Esophagus muscularis mucosa (tissue), 4 donors: ENCODE data around the gene FBXO24. TPM values are rescaled to one million over a fixed set of nuclear protein-coding genes. Genes with fewer than 3 reads are reported as not detected.

Source experiments
- DNase-seq: peaks from one replicate; pipeline ENCODE4 v3.0.0-alpha.2; 2017; ENCODE audit errors: extremely low spot score
- H3K27ac ChIP-seq, 4 donors: fragments of 200-600 bp; sonication (generic); replicated peaks in 1 of 4; 1 replicate in 3 of 4; 2 replicates in 1 of 4; pipeline ENCODE4 v1.5.1; 2016 to 2019; ENCODE audit warnings: mild to moderate bottlenecking in 1 of 4
- H3K27me3 ChIP-seq, 4 donors: fragments of 200-600 bp; sonication (generic); one replicate each; pipeline versions ENCODE4 v1.5.1 to v1.6.0; 2016 to 2019
- H3K36me3 ChIP-seq, 4 donors: fragments of 200-600 bp; sonication (generic); one replicate each; pipeline ENCODE4 v1.5.1; 2016 to 2019
- H3K4me1 ChIP-seq, 4 donors: fragments of 200-600 bp; sonication (generic); one replicate each; pipeline ENCODE4 v1.5.1; 2016 to 2019
- H3K4me3 ChIP-seq, 4 donors: fragments of 200-600 bp; sonication (generic); 1 replicate in 2 of 4; 2 replicates in 2 of 4; pipeline ENCODE4 v1.5.1; 2016 to 2019; ENCODE audit warnings: mild to moderate bottlenecking in 4 of 4, moderate library complexity in 1 of 4
- H3K9me3 ChIP-seq, 4 donors: fragments of 200-600 bp; sonication (generic); 1 replicate in 3 of 4; 2 replicates in 1 of 4; pipeline ENCODE4 v1.5.1; 2016 to 2019
- EP300 ChIP-seq: sonication (generic); formaldehyde crosslinking; IDR thresholded peaks from one replicate; pipeline ENCODE4 v1.6.1; 2017; ENCODE audit warnings: antibody characterized with exemption
- POLR2A ChIP-seq: fragments of 450-650 bp; IDR thresholded peaks from one replicate; pipeline ENCODE4 v1.6.1; 2017; ENCODE audit warnings: antibody characterized with exemption, moderate library complexity, mild to moderate bottlenecking, low read depth
- POLR2AphosphoS5 ChIP-seq, 2 donors: sonication (generic); formaldehyde crosslinking; IDR thresholded peaks; one replicate each; pipeline ENCODE4 v1.6.1; 2017; ENCODE audit warnings: antibody characterized with exemption in 2 of 2
- WGBS: methylation state at CpG from one replicate; pipeline ENCODE4 v1.1.5; 2018; 5-methylcytosine and 5-hydroxymethylcytosine counted together
- intact Hi-C: fragments of 100-400 bp; cut with DNase I; formaldehyde crosslinking; loops from one replicate; pipeline ENCODE4 v1.15.1; 2023
- small RNA-seq, 3 donors: library from RNA; depleted of rRNA; stranded (forward); fragments of <200 nt; gene quantifications; one replicate each; pipeline ENCODE3, GENCODE V24; 2016
- total RNA-seq, 4 donors: library from RNA; depleted of rRNA; stranded (reverse); fragments of >200 nt; gene quantifications; one replicate each; pipeline versions ENCODE4 v1.1.0 to v1.2.1, GENCODE V29; 2016
- TF ChIP-seq, protein P1 (sequence below), 3 experiments: fragments of 200-600 bp in 2 of 3; fragments of 450-650 bp in 1 of 3; sonication (generic) in 2 of 3; IDR thresholded peaks; one replicate each; pipeline ENCODE4 v1.5.1; 2017 to 2019; ENCODE audit warnings: antibody characterized with exemption in 3 of 3, mild to moderate bottlenecking in 2 of 3, moderate library complexity in 1 of 3

Gene FBXO24
- total RNA-seq, 4 donors from 2014 or later = 0.13 to 0.83 (median 0.48) TPM

GRCh38 chr7:100641463-100641859 is 55.3 kb downstream of the FBXO24 start, which contains the start of gene TFR2:
Gene TFR2 (minus strand): TSS chr7:100641552. CDS start chr7:100641509, 43 bp downstream.
- Histone ChIP-seq H3K27ac (no peak within 1 kb of the TSS), H3K27me3 (peaks cover 0 to 68% (median 3%) of the 10 kb centered on the region in 4 donors), H3K4me1 (no peaks in the 10 kb centered on the region), H3K9me3 (no peaks in the 10 kb centered on the region), H3K36me3 (no peaks in the 10 kb centered on the region), H3K4me3 (no peak within 1 kb of the TSS)
- DNase-seq = no peak
- intact Hi-C loops = no loop called here
- TF ChIP-seq, protein P1, sequence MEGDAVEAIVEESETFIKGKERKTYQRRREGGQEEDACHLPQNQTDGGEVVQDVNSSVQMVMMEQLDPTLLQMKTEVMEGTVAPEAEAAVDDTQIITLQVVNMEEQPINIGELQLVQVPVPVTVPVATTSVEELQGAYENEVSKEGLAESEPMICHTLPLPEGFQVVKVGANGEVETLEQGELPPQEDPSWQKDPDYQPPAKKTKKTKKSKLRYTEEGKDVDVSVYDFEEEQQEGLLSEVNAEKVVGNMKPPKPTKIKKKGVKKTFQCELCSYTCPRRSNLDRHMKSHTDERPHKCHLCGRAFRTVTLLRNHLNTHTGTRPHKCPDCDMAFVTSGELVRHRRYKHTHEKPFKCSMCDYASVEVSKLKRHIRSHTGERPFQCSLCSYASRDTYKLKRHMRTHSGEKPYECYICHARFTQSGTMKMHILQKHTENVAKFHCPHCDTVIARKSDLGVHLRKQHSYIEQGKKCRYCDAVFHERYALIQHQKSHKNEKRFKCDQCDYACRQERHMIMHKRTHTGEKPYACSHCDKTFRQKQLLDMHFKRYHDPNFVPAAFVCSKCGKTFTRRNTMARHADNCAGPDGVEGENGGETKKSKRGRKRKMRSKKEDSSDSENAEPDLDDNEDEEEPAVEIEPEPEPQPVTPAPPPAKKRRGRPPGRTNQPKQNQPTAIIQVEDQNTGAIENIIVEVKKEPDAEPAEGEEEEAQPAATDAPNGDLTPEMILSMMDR (IDR thresholded peaks at IDR 0.05) = no peak
- TF ChIP-seq EP300 (no peak), POLR2AphosphoS5 (IDR thresholded peaks at IDR 0.05) (no peak), POLR2A (no peak)
- WGBS = 48% methylated on average over 7 of the region's 10 CpGs

DNA sequence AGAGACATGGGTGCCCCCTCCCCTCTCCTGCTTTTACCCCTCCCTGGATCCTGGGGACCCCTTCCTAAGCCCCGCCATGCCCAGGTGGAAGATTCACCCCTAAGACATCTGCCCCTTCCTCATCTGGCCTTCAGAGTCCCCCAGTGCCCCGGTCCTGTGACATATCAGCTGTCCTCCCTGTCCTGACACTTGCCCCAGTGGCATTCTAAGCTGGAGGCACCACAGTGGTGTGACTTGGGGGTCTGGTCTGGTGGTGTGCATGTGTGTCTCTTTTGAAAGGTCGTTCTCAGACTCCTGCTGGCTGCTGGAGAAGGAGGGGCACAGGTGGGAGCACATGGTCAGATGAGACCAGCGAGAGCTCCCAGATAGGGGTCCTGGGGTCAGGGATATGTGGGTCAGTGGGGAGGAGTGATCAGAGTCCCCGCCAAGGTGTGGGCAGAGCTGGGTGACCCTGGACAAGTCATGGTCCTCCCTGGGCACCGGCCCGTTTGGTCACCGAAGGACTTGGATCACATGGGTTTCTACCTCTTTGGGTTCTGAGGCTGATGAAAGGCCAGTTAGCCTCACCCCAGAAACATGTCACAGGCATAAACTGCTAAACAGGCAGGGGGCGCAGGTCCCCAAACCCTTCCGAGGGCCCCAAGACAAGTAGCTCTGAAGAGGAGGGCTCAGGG is 55.9 kb downstream of the FBXO24 start:
- 73% methylated on average over 7 of the region's 10 CpGs for WGBS
- Histone ChIP-seq H3K9me3 (no peaks in the 10 kb centered on the region), H3K4me1 (no peaks in the 10 kb centered on the region), H3K36me3 (no peaks in the 10 kb centered on the region), H3K27ac (no peak overlapping the region), H3K4me3 (no peak overlapping the region), H3K27me3 (peaks cover 0 to 68% (median 3%) of the 10 kb centered on the region in 4 donors)
- no peak for TF ChIP-seq EP300
- TF ChIP-seq POLR2AphosphoS5 (IDR thresholded peaks at IDR 0.05) = no peak
- TF ChIP-seq POLR2A = no peak
- TF ChIP-seq, protein P1 (IDR thresholded peaks at IDR 0.05) = no peak
- no peak for DNase-seq
- intact Hi-C loops = no loop called here

- WGBS = 37% methylated on average over 6 of the region's 11 CpGs
- Histone ChIP-seq H3K9me3 (no peaks in the 10 kb centered on the region), H3K27ac (no peak overlapping the region), H3K4me1 (no peaks in the 10 kb centered on the region), H3K36me3 (no peaks in the 10 kb centered on the region), H3K4me3 (no peak overlapping the region), H3K27me3 (peaks cover 0 to 69% (median 3%) of the 10 kb centered on the region in 4 donors)
- TF ChIP-seq POLR2A = no peak
- no peak for TF ChIP-seq EP300
- TF ChIP-seq, protein P1 (IDR thresholded peaks at IDR 0.05) = no peak
- no peak for TF ChIP-seq POLR2AphosphoS5 (IDR thresholded peaks at IDR 0.05)
- no peak for DNase-seq
- intact Hi-C loops = no loop called here
These were observed 56.4 kb downstream of the FBXO24 start for GRCh38 chr7:100642534-100642907.

DNA sequence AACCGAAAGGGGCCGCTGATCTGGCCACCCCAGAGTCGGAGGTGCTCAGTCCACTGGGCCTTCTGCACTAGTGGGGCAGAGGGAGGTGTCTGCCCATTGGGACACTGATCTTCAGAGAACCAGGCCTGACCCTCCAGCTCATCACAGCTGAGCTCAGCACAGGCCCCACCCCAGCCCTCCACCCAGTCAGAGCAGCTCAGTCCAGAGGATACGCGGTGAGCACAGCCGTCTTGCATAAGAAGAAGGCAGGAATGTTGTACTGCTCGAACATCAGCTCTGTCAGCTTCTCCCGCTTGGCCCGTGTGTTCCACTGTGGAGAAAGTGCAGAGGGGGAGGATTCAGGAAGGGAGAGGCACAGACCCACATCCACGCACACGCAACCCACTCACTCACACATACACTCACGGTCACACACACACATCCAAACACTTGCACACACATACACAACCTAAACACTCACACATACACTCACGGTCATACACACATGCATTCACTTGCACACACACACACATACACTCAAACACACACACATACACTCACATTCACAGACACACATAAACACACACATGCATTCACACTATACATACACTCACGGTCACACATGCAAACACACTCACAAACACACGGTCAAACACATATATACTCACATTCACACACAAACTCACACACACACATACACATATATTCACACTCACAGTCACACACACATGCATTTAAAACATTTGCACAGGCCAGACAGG is 63.9 kb downstream of the FBXO24 start:
- 74% methylated on average over 15 of the region's 15 CpGs for WGBS
- DNase-seq = no peak
- Histone ChIP-seq H3K9me3 (no peaks in the 10 kb centered on the region), H3K27ac (no peak overlapping the region), H3K27me3 (peaks cover 0 to 91% (median 6%) of the 10 kb centered on the region in 4 donors), H3K36me3 (no peaks in the 10 kb centered on the region), H3K4me3 (no peak overlapping the region), H3K4me1 (no peaks in the 10 kb centered on the region)
- TF ChIP-seq, protein P1 (IDR thresholded peaks at IDR 0.05) = no peak
- TF ChIP-seq POLR2AphosphoS5 (IDR thresholded peaks at IDR 0.05) (no peak), POLR2A (no peak)
- intact Hi-C loops = no loop called here

Small RNA genes lying within 50 kb of the gene (small RNA-seq; reads per million reads assigned to genes)
- gene SAP25 = 0 reads per million in 3 donors

Other genes starting within 250 kb of the FBXO24 start
- gene PILRB, start 228.2 kb upstream of the FBXO24 start, total RNA-seq = 10 to 100 TPM; 13.5 to 33.6 (median 20.7) TPM
- 1 to 10 TPM; 3.3 to 8.8 (median 5.4) TPM for gene PILRA, start 212.8 kb upstream of the FBXO24 start, total RNA-seq
- gene ZCWPW1, start 157.6 kb upstream of the FBXO24 start, total RNA-seq = 1 to 10 TPM; 2.9 to 7.6 (median 5.8) TPM
- gene MEPCE, start 156.5 kb upstream of the FBXO24 start, total RNA-seq = 10 to 100 TPM; 21.2 to 44.9 (median 40.6) TPM
- 10 to 100 TPM; 24.5 to 35.1 (median 27.0) TPM for gene PPP1R35, start 149.8 kb upstream of the FBXO24 start, total RNA-seq
- under 1 TPM in 1 of 4 donors, not detected in 3; 0.78 TPM for gene SPACDR, start 122.1 kb upstream of the FBXO24 start, total RNA-seq
- 10 to 100 TPM; 26.2 to 51.4 (median 33.1) TPM for gene TSC22D4, start 107.1 kb upstream of the FBXO24 start, total RNA-seq
- 1 to 10 TPM; 1.7 to 3.2 (median 1.9) TPM for gene NYAP1, start 102.4 kb upstream of the FBXO24 start, total RNA-seq
- 10 to 100 TPM; 31.6 to 79.6 (median 35.1) TPM for gene AGFG2, start 47.1 kb upstream of the FBXO24 start, total RNA-seq
- under 1 TPM in 2 of 4 donors, not detected in 2; 0.83 to 0.92 TPM for gene SAP25, start 12.4 kb upstream of the FBXO24 start, total RNA-seq
- 10 to 100 TPM; 36.2 to 53.2 (median 44.0) TPM for gene LRCH4, start 199 bp upstream of the FBXO24 start, total RNA-seq
- gene PCOLCE, start 16.0 kb downstream of the FBXO24 start, total RNA-seq = 10 to 100 TPM; 12.0 to 42.2 (median 18.3) TPM
- 10 to 100 TPM in 3 of 4 donors, 1 to 10 TPM in 1; 6.6 to 16.8 (median 12.0) TPM for gene MOSPD3, start 26.2 kb downstream of the FBXO24 start, total RNA-seq
- under 1 TPM in 2 of 4 donors, not detected in 2; 0.17 to 0.32 TPM for gene TFR2, start 55.2 kb downstream of the FBXO24 start, total RNA-seq
- gene ACTL6B, start 70.1 kb downstream of the FBXO24 start, total RNA-seq = not detected
- 100 to 1,000 TPM; 150 to 229 (median 218) TPM for gene GNB2, start 87.4 kb downstream of the FBXO24 start, total RNA-seq
- gene GIGYF1, start 107.9 kb downstream of the FBXO24 start, total RNA-seq = 10 to 100 TPM; 19.5 to 33.5 (median 30.9) TPM
- gene POP7, start 119.8 kb downstream of the FBXO24 start, total RNA-seq = 10 to 100 TPM; 27.0 to 51.3 (median 43.7) TPM
- gene EPO, start 134.1 kb downstream of the FBXO24 start, total RNA-seq = not detected
- not detected for gene ZAN, start 147.3 kb downstream of the FBXO24 start, total RNA-seq
- 10 to 100 TPM; 26.2 to 92.4 (median 59.0) TPM for gene EPHB4, start 241.2 kb downstream of the FBXO24 start, total RNA-seq